GOT3 (cell line): Measurements from ENCODE around the gene ETS1.

Experiments used
- DNase-seq: peaks from one replicate; lab custom pipeline; 2025; ENCODE audit warnings: mixed read lengths; lab: John Stamatoyannopoulos, UW

ETS1 gene

DNA sequence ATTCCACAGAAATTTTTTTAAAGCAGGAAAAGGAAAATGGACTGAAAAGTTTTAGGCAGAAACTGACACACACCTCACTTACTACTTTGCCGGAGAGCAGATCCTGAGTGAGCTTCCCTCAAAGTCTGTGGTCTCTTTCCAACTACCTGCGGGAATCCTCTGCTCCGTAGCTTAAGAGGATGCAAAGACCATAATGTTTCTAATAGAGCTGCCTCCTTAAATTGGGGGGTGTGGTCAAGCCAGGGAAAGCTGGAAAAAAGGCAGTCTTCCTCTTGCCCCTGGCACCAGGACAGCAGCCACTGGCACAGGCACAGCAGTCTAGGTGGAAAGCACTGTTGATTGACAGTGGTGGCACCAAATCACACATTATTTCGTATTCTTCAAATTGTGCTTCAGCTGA lies at the start of gene ETS1:
TSS of gene ETS1 (minus strand) at position 144 of the 400 bp plus-strand sequence. CDS start 14,428 bp downstream, outside the sequence.
- no peak for DNase-seq

DNA sequence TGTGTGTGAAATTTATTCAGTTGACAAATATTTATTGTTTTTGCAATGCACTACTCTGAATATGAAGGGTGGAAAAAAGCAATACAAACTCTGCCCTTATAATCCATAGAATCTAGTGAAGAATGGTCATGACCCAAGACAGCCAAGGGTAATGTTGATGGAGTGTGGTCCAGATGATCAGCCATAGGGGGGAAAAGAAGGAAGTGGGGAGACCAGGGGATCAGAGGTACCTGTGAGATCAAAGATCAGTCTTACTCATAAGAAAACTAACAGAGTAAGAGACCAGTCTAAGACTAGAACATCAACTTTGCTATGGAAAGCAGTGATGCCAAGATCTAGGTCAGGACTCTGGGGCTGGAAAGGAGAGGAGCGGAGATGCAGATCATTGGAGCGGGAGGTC lies 47.0 kb upstream of the ETS1 start:
- no peak for DNase-seq

DNA sequence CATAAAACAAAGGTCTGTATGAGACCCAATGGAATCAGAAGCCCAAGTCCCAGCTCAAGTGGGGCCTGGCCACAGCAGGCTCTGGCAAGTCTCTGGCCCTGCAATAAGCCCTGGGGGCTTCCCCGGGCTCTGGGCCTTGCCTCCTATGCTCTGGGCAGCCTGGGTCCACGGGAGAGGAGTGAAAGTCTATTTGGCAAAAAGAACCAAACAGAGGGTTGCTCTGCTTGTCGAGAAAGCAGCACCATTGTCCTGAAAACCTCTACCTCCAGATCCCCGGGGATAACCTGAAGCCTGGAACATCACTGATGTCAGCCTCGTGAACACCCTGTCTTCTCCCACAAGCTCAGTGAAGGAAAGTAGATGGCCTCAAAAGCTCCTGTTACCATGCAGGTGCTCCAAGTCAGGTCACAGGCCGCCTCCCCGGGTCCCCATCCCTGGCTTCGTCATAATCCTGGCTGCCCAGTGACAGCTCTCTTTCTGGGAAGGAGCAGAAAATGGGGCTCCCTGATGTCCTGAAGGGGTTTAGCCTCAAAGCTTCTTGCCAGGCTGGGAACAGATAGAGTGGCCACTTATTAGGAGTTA lies 46.1 kb upstream of the ETS1 start:
- no peak for DNase-seq

- no peak for DNase-seq
Measured at GRCh38 chr11:128632141-128632791, 44.9 kb upstream of the ETS1 start.

- DNase-seq = peak; percentile 7
Measured at GRCh38 chr11:128630367-128631230, 43.2 kb upstream of the ETS1 start.

DNA sequence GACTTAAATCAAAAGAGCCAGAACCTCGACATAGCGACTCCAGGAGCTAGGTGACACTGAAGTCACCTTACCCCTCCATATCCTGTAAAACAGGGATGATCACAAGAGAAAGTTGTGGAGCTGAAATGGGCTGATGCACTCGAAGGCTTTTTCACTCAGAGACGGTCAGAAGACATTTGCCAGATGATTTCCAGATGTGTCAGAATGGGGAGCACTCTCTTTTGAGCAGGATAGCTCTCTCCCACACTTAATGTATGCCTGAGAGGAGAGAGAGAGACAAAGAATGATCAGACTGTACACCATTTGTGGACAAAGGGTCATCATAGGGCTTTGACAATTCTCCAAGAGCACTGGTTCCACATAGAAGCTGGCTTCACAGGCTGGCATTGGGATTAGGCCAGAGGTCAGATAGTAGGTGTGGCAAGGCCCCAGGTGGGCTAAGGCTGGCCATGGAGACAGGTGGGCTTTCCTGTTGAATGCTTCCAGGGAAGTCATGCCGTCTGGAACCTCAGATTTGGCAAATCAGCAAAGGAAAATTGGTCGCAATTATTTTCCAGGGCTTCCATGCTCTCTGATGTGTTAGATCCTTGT lies 42.3 kb upstream of the ETS1 start:
- DNase-seq = no peak

DNA sequence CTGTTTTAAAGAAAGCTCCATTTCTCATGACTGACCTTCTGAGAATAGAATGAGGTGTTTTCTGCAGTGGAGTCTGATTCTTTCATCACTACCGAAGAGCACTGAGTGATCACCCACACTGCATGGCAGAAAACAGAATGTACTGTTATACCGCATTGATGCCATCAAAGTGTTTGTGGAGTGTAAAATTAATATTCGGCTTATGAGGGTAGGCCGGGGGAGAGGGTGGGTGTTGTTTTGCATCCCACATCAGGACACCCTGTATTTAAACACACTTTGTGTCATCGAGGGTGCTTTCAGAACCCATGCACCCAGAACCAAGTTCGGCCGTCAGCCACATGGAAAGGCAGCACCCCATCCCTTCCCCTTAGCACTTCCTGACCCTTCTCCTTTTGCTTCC lies 41.3 kb upstream of the ETS1 start:
- no peak for DNase-seq

DNA sequence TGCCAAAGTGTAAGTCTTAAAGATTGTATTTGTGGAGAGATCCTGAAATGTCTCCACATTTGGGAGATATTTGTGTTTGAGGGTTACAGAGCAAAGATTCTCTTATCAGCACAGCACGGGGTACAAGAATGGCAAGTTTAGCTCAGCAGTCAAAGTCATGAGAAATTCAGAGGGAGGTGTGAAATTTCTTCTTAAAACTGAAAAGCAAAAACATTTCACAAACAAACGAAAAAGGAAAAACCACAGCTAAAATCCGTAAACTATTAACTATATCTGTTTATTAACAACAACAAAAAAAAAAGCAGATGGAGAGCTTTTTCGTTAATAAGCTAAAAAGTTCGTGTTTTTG lies 40.9 kb upstream of the ETS1 start:
- DNase-seq = no peak

DNA sequence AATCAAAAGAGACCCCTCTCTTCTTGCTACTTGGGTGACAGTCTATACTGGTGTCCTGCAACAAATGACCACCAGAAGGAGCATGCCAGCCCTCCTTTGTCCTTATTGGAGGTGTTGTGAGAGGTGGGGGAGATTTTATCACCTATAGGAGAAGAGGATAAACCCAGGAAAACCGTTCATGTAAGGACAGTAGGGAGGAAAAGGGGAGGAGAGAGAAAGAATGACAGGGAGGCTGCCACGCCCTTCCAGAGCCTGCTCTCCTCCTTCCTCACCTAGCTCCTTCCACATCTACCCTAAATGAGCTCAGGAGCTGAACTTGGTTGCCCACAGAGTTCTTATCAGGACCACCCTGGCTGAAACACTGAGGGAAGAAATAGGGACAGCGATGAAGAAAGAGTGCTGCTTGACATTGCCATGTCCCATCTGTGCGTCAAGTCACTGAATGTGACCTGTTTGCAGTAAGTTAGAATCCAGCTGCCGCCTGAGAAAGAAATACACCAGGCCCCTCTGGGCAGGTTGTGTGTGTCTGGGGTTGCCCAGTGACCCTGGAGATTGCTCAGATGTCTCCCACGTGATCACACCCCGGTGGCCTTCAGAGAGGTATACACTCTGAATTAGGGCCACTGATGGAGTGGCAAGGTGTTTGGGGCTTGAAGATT lies 40.4 kb upstream of the ETS1 start:
- DNase-seq = no peak

DNA sequence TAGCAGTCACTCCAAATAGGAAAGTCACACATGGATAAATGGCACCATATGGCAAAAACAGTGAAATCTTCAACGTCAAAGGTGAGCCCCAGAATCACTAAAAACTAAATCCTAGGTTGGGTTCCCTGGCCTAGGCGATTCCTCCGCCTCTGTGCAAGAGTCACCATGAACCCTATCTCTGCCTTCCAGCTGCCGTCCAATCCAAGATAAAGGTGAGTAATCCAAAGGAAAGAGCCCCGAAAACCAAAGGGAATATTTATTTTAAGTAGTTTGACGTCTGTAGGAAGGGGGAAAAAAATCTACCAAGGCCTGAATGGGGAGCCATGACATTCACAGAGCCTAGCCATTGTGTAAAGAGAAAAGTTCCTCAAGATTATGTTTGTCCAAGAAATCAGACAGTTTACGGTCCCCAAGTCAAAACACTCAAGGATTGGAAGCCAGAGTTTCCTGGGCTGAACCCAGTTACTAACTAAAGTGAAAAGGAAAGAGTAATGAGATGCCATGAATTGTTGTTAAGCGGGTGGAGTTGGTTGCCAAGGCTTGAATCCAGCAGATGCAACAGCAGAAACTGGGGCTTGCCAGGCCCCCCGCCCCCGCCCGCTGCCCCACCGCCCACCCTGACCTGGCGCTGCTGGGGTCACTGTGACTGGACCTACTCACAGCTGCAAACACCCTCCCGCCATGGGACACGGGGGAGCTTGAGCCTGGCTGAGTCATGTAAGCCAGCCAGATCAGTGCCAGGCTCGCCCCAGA lies 39.7 kb upstream of the ETS1 start:
- DNase-seq = no peak

DNA sequence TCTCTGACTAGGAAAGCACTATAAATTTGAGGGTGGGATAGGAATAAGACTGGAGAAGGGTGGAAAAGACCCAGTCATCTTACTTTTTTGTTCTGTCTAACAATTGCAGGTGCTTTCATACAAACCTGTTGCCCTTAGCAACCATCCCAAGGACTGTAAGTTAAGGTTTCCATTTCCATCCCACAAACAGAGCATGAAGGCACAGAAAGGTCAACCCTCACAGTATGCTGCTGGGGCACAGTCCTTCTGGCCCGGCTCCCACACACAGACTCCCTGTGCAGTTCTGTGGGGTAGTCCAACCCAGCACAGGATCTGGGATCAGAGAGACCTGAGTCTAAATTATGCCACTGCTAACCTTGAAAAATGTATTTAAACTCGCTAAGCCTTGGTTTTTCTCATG lies 38.4 kb upstream of the ETS1 start:
- no peak for DNase-seq

DNA sequence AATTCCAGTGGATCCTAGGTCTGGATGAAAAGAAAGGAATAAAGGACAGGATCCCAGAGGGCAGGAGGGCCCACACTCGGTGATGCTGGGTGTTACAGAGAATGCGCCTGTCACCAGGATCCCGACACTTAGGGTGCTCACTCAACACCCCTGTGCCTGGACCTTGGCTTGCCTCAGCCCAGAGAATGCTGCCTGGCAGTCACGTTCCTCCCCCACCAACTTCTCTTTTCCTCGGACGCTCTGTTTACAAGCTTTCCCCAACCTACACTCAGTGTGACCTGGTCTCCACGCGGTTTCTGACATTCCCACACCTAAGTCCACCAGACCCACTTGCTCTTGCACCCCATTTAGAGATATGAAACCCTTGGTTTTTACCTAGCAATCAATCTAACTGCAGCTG lies 38.0 kb upstream of the ETS1 start:
- no peak for DNase-seq

DNA sequence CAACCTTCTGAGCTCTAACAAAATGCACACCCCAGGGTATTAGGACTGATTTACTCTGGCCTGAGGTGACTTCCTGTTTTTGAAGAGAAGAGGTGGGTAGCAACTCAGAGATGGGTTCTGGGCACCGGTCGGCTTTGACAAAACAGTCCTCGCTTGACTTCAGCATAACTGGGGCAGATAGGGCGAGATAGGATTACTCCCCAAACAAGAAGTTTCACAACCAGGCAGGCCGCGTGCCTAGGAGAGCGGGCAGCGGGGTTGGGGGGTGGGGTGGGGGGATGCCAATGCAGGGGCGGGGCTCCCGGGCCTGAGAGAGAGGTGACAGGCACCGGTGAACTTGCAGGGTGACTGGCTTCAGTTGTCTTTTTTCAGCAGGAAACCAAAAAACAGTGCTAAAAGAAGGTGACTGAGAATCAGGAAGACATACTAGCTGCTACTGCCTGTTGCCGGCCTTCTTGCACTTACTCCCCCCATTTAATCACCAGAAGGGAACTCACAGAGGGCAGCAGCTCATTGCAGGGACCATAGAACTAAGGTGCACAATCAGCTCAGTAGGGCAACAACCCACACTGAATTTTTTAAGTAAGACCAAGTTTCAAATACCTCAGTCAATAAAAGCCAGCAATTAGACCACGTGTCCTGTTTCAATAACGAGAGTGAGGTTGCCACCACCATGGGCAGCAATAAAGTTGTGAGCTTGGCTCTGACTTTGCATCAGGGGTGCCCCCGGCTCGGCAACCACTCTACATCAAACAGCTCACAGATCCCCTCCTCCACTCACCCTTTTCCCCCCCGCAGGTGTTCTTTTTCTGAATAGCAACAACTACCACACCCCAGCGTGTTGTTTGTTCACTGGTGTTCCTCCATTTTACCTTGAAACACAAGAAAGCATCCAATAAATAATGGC lies 37.2 kb upstream of the ETS1 start:
- no peak for DNase-seq

DNA sequence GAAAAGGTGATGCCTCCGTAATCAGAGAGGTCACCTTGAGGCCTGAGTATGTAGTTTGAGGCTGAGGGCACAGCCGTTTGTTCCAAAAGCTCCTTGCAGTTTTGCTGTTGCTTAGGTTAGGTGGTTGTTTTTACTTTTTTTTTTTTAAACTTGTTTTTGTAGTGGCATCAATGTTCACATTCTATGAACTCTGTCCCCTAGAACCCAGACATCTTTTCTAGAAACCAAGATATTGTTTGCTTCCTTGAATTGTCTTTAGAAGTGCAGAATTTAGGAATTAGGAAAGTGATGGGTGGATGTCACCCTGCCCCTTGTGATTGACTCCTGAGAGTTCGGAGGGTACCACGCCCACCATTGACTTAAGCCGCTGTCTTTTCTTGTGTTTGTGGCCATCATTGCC lies 35.7 kb upstream of the ETS1 start:
- no peak for DNase-seq

- DNase-seq = no peak
Measured at GRCh38 chr11:128621601-128622501, 34.5 kb upstream of the ETS1 start.

DNA sequence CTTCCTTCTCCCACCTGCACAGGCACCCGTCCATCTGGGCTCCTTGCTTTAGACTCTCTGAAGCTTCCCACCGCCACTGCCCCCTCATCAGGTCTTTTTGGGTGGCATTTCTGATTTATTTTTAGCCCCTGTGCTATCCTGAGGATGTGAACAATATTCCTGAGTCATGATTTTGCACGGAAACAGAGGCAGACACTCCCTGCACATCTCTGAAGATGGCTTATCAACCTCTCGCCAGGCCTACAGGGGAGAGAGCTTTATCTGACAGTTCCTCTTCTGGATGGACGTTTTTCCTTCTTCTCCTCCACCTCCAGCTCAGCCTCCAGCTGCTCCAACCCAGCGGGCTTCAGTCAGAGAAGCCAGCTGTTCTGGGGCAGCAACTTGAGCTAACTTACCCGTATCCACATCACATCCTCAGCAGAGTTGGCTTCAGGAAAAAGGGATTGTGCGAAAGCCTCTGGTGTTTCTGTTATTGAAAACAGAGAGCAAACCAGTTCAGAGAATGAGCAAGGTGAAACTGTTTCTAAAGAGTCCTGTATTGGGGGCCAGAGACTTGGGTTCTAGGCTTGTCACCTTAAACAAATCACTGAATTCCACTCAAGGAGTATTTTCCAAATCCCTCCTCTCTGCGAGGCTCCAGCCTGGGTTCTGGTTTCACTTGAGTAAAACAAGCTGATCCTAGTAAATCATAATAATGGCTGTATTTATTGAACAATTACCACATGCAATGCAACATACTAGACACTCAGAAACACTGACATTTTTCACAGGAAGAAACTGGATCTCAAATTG lies 33.1 kb upstream of the ETS1 start:
- DNase-seq = no peak

GRCh38 chr11:128619540-128620308 lies 32.4 kb upstream of the ETS1 start:
- no peak for DNase-seq

- no peak for DNase-seq
Measured at GRCh38 chr11:128619007-128619406, 31.6 kb upstream of the ETS1 start.
